GM21619 (cell line): Measurements from ENCODE around the gene FSTL4.
"Not testable (repeated sequence)": the region's sequence is repeated elsewhere in the genome, so short reads cannot be mapped to it uniquely, and the experiment has no call there.

Experiments
- ATAC-seq: cut with Tn5 transposase; IDR thresholded peaks from one replicate; pipeline ENCODE4 v1.9.1; 2021; ENCODE audit not compliant: unreplicated experiment

The FSTL4 gene

DNA sequence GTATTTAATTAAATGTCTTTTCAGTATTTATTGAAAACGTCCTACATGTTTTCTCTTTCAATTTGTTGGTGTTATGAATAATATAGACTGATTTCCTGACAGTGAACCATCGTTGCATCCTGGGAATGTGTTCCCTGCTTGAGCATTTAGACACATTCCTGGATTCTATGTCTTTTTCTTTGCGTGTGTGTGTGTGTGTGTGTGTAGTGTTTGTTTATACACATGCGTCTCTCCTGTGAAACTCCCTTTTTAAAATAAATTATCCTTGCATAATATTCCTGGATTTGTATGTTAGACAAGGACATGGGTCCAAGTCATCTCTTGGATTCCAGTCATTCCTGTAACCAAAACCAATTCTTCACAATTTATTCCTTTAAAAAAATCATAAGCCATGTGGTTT, 407.1 kb downstream of the FSTL4 start:
- ATAC-seq = no peak

DNA sequence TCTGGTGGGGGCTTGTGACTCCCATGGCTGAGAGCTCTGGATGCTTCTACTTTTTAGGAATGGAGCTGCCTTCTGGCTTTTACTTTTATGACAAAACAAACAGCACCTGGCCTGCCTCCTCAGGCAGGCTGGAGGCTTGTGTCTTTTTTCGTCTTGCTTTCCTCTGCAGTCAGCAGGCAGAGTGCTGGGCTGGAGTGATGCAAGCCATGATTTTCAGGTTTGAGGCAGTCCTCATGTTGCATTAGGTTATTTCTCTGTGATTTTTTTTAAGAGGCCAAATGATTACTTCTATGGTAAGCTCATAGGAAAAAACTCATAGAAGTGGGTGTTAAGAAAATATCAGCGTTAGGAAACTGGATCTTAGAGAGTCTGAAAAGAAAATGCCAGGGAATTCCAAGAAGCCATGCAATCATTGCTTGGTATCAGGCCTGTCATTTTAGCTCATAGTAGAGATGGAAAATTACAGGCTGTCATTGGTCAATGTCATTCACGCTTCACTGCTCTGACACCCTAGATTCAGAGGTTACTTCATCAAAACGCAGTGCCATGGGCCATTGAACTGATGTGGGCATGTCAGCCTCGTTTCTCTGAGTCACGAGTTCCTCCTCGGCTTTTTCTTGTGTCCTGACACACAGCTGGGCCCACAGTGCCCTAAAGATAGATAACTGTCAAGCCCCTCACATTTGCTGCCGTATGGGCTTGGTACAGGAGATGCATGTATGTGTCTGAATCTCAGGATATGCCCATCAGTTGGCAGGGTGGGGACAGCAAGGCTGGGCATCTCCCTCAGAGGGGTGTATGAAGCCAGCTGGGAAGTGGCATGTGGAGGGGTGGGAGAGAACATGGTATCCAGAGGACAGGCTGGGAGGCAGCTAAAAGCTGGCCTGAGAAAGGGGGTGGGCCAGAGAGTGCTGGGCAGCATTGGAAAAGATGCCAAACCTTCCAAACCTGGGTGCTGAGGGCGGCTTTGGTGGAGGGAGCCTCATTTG, 408.7 kb downstream of the FSTL4 start:
- no peak for ATAC-seq

- ATAC-seq = no peak
These were observed 410.2 kb downstream of the FSTL4 start for GRCh38 chr5:133202066-133202665.

GRCh38 chr5:133201310-133201709, 411.0 kb downstream of the FSTL4 start:
- ATAC-seq = no peak

- no peak for ATAC-seq
These were observed 412.1 kb downstream of the FSTL4 start for GRCh38 chr5:133200256-133200655.

DNA sequence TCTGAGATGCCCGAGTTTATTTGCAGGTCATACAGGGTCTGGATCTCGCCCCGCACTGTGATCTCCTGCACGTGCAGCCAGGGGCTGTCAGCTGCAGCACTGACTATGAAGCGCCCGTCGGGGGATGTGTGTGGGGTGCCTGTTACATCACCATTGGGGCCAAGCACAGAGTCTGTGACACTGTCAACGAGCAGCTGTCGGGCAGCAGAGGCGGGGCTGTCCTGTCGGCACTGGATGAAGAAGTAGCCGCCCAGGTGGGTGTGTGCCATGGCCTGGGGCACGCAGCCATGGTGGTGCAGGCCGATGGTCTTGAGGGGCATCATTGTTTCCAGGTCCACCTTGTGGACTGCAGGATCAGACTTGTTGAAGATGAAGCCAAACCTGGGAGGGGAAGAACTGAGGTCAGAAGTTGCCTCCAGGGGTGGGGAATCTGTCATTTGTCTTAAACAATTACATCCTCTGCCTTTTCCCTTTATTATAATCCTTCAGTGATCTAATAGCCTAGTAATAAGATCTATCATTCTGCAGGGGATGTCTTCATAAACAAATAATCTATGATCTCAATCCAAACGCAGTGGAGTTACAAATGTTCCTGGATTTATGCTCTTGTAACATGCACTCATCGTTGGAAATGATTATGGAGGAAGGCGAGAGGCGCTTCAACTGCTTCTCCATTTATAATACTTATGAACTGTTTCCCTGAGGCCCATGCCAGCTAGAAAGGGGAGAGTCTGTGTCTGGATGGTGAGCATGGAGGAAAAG, 412.7 kb downstream of the FSTL4 start:
- no peak for ATAC-seq

- no peak for ATAC-seq
These were observed 413.8 kb downstream of the FSTL4 start for GRCh38 chr5:133198511-133198910.

GRCh38 chr5:133196441-133197085, 415.8 kb downstream of the FSTL4 start:
- ATAC-seq = no peak

GRCh38 chr5:133195250-133195649, 417.1 kb downstream of the FSTL4 start:
- ATAC-seq = no peak

DNA sequence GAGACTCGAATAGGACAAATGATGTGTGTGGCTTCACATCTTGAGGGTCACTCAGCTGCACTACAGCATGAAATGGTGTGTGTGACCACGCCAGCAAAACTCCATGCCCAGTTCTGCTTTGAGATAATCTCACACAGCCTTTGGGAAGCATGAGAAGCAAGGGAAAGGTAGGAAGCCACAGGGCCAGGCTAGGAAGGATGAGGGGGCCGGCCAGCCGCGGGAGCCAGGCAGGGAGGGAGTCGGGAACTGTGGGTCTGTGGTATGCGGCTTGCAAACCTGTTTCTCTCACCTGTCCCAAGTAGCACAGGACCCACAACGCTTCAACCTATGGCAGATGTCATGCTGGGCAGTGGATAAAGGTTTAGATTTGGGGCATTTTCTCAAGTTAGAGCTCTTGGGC, 418.5 kb downstream of the FSTL4 start:
- no peak for ATAC-seq

- no peak for ATAC-seq
These were observed 419.6 kb downstream of the FSTL4 start for GRCh38 chr5:133192716-133193115.

DNA sequence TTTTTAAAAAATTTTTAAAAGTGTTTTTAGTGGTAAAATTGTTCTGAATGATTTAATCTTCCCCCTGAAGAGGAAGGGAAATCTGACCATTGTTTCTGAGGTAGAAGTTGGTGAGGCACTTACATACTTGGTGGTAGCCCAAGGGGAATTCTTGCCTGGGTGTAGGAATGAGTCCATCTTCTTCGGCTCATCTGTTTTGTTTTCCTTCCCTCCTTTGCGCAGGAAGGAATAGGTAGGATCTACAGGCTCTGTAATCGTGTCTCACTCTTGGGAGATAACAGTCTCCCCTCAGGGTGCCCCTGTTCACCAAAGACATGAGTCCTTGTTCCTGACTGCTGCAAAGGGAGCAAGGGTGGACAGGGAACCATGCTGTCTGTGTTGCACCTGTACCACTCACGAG, 422.5 kb downstream of the FSTL4 start:
- ATAC-seq = no peak

DNA sequence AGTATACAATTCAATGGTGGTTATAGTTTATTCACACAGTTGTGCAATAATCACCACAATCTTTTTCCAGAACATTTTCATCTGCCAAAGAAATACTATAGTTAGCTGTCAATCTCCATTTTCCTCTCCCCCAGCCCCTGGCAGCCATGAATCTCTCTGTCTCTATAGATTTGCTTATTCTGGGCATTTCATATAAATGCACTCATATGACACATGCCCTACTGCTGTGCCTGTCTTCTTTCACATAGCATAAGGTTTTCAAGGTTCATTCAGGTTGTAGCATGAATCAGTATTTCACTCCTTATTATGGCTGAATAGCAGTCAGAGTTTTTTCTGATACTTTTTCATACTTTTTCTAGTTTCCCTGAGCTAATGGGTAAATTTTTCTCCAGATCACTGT, 432.9 kb downstream of the FSTL4 start:
- no peak for ATAC-seq

GRCh38 chr5:133170756-133171387, 441.5 kb downstream of the FSTL4 start:
- ATAC-seq = not testable (repeated sequence)

- ATAC-seq = no peak
These were observed 447.6 kb downstream of the FSTL4 start for GRCh38 chr5:133164759-133165158.

- no peak for ATAC-seq
These were observed 448.5 kb downstream of the FSTL4 start for GRCh38 chr5:133163839-133164238.

DNA sequence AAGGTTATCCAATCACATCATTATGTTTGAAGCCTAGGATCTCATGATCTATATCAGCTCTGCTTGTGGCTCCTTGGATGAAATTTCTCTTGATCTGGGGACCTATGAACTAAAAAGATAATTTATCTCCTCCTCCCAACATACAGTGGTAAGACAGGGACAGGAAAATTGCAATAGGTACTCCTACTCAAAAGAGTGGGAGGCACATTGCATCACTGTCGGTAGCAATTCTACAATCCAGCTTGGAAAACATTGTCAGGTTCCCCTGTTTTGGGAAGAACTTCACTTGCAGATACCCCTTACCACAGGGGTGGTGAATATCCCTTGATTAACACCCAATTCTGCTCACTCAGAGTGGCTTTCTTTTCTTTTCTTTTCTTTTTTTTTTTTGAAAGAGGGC, 452.8 kb downstream of the FSTL4 start:
- no peak for ATAC-seq

DNA sequence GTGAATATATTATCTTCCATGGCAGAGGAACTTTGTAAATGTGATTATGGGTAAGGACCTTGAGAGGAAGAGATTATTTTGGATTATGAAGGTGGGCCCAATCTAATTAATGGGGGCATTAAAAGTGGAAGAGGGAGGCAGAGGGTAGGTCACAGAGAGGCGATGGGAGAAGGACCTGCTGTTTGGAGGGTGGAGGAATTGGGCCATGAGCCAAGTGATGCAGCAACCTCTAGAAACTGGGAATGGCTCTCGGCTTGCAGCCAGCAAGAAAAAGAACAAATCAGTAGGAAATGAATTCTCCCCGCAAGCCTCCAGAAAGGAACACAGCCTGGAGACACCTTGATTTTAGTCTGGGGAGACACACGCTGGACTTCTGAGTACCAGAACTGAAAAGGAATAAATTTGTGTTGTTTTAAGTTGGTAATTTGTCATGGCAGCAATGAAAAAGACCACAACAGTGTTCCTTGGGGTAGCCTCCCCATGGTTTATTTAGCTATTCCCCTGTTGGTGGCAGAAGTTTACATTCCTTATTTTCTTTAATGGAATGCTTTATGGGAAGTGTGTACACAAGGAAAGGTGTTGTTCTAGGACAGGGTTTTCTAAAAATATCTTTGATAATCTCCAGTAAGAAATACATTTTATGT, 456.9 kb downstream of the FSTL4 start:
- no peak for ATAC-seq

DNA sequence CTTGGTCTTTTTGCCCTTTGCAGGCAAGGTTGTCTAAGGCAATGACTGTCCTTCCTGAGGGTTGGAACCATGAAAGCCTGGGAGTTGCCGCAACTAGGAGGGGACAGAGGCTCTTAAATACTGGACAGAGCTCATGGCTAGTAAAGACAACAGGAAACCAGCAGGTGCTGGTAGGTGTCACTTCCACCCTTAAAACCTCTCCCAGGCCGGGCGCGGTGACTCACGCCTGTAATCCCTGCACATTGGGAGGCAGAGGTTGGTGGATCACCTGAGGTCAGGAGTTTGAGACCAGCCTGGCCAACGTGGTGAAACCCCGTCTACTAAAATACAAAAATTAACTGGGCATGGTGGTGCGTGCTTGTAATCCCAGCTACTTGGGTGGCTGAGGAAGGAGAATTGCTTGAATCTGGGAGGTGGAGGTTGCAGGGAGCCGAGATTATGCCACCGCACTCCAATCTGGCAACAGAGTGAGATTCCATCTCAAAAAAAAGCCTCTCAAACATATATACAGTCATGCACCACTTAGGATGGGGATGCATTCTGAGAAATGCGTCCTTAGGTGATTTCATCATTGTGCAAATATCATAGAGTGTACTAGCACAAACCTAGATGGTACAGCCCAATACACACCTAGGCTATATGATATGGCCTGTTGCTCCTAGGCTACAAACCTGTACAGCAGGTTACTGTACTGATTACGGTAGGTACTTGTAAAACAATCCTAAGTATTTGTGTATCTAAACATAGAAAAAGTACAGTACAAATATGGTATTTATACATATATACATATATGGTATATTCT, 457.9 kb downstream of the FSTL4 start:
- ATAC-seq = no peak
